B cell (primary cell): ENCODE results near the gene NRAP. TPM values are rescaled to one million over a fixed set of nuclear protein-coding genes. Genes with fewer than 3 reads are reported as not detected.

Experiments
- ATAC-seq: fragments of 200-7000 bp; cut with Tn5 transposase; one replicate; pipeline ENCODE4 v1.10.0; 2021; ENCODE audit warnings: low read depth, mild to moderate bottlenecking, moderate number of reproducible peaks, moderate library complexity
- CTCF ChIA-PET: fragments of 350-600 bp; sonication (Branson Sonifier 250); formaldehyde crosslinking; loops from one replicate; lab custom pipeline; 2021; ENCODE audit warnings: antibody characterized with exemption, inconsistent platforms; lab: Charles Lee
- POLR2A ChIA-PET: fragments of 350-600 bp; sonication (Branson Sonifier 250); formaldehyde crosslinking; loops from one replicate; lab custom pipeline; 2021; ENCODE audit warnings: antibody characterized with exemption; lab: Charles Lee
- DNase-seq: peaks from one replicate; pipeline ENCODE4 v3.0.0; 2013
- H2AFZ ChIP-seq: 2 replicates; pipeline ENCODE4 v1.6.1; 2012; ENCODE audit warnings: mild to moderate bottlenecking, low read depth, low read length; ENCODE audit not compliant: insufficient read depth, poor library complexity, severe bottlenecking
- H3K27ac ChIP-seq, 2 donors: 1 replicate in 1 of 2; 2 replicates in 1 of 2; pipeline ENCODE4 v1.5.1; 2012 to 2013; ENCODE audit warnings: low read length in 2 of 2, mild to moderate bottlenecking in 2 of 2, moderate library complexity in 1 of 2
- H3K27me3 ChIP-seq, 4 experiments: fragments of 200-600 bp in 1 of 4; sonication (generic) in 1 of 4; replicated peaks in 1 of 4; 1 replicate in 2 of 4; 2 replicates in 2 of 4; pipeline versions ENCODE4 v1.6.1 to v1.7.0; 2013 to 2016; ENCODE audit warnings: low read length in 3 of 4, mild to moderate bottlenecking in 2 of 4, mixed read lengths in 1 of 4, moderate library complexity in 1 of 4; ENCODE audit not compliant: insufficient read depth in 4 of 4, control insufficient read depth in 3 of 4; ENCODE audit errors: control extremely low read depth in 1 of 4
- H3K36me3 ChIP-seq, 2 experiments: replicated peaks in 1 of 2; 1 replicate in 1 of 2; 2 replicates in 1 of 2; pipeline versions ENCODE4 v1.6.1 to v1.7.1; 2013; ENCODE audit warnings: low read length in 1 of 2; ENCODE audit not compliant: insufficient read depth in 2 of 2, control insufficient read depth in 1 of 2; ENCODE audit errors: control extremely low read depth in 1 of 2, extremely low read depth in 1 of 2
- H3K4me1 ChIP-seq, 2 donors: fragments of 200-600 bp in 1 of 2; sonication (generic) in 1 of 2; 1 replicate in 1 of 2; 2 replicates in 1 of 2; pipeline versions ENCODE4 v1.5.1 to v1.6.1; 2013 to 2017; ENCODE audit warnings: low read length in 2 of 2; ENCODE audit not compliant: control insufficient read depth in 2 of 2, insufficient read depth in 2 of 2
- H3K4me2 ChIP-seq: replicated peaks from 2 replicates; pipeline ENCODE3; 2012; ENCODE audit warnings: mild to moderate bottlenecking, low read depth, low read length; ENCODE audit not compliant: poor library complexity, severe bottlenecking
- H3K4me3 ChIP-seq, 5 experiments: fragments of 200-600 bp in 1 of 5; sonication (generic) in 1 of 5; 1 replicate in 3 of 5; 2 replicates in 2 of 5; pipeline versions ENCODE4 v1.5.1 to v1.7.0; 2011 to 2016; ENCODE audit warnings: low read length in 4 of 5, mild to moderate bottlenecking in 4 of 5, low read depth in 2 of 5, control low read depth in 1 of 5, moderate library complexity in 1 of 5; ENCODE audit not compliant: insufficient read depth in 1 of 5; ENCODE audit errors: control extremely low read depth in 1 of 5, extremely low read depth in 1 of 5
- H3K79me2 ChIP-seq: fragments of 200-600 bp; sonication (generic); one replicate; pipeline ENCODE4 v1.6.0; 2016; ENCODE audit warnings: low read length; ENCODE audit not compliant: control insufficient read depth, insufficient read depth
- H3K9ac ChIP-seq: fragments of 200-600 bp; sonication (generic); 2 replicates; pipeline ENCODE4 v1.6.1; 2017; ENCODE audit warnings: mild to moderate bottlenecking, low read length, moderate library complexity
- H3K9me3 ChIP-seq, 3 donors: one replicate each; pipeline versions ENCODE4 v1.6.1 to v1.7.1; 2013; ENCODE audit warnings: low read length in 2 of 3; ENCODE audit not compliant: control insufficient read depth in 2 of 3, insufficient read depth in 1 of 3; ENCODE audit errors: control extremely low read depth in 1 of 3
- H4K20me1 ChIP-seq: 2 replicates; pipeline ENCODE4 v1.6.0; 2012; ENCODE audit warnings: mild to moderate bottlenecking, low read length; ENCODE audit not compliant: insufficient read depth, control insufficient read depth, poor library complexity, severe bottlenecking
- H3K27ac Mint-ChIP-seq: one replicate; pipeline ENCODE4 v1.8.0; 2021; ENCODE audit warnings: mixed read lengths
- H3K27me3 Mint-ChIP-seq: one replicate; pipeline ENCODE4 v1.8.0; 2021; ENCODE audit warnings: mixed read lengths
- H3K4me1 Mint-ChIP-seq: one replicate; pipeline ENCODE4 v1.8.0; 2021; ENCODE audit warnings: mixed read lengths
- H3K4me3 Mint-ChIP-seq: one replicate; pipeline ENCODE4 v1.8.0; 2021; ENCODE audit warnings: mixed read lengths
- H3K9me3 Mint-ChIP-seq: one replicate; pipeline ENCODE4 v1.8.0; 2022; ENCODE audit warnings: mixed read lengths; ENCODE audit not compliant: insufficient read depth
- EZH2 ChIP-seq: IDR thresholded peaks from 2 replicates; pipeline ENCODE4 v1.6.1; 2012; ENCODE audit warnings: borderline replicate concordance, low read depth, mild to moderate bottlenecking, moderate library complexity, low read length; ENCODE audit not compliant: insufficient read depth, poor library complexity, severe bottlenecking
- WGBS: methylation state at CpG from one replicate; pipeline ENCODE4 v1.1.5; 2013; ENCODE audit warnings: missing lambda C conversion rate; ENCODE audit not compliant: insufficient coverage; 5-methylcytosine and 5-hydroxymethylcytosine counted together
- intact Hi-C: fragments of 100-400 bp; cut with micrococcal nuclease; formaldehyde crosslinking; loops from one replicate; pipeline ENCODE4 v1.10.0; 2022
- polyA plus RNA-seq: library from polyadenylated mRNA; depleted of rRNA; stranded (reverse); fragments of >200 nt; gene quantifications from 2 replicates; pipeline ENCODE4 v1.2.3, GENCODE V29; 2012
- total RNA-seq, 2 donors: library from RNA; stranded (reverse); fragments of 120-200 nt in 1 of 2; gene quantifications; 1 replicate in 1 of 2; 2 replicates in 1 of 2; pipeline versions ENCODE4 v1.2.3 to v1.2.4, GENCODE V29; 2013 to 2022
- TF ChIP-seq, protein P1 (sequence below): fragments of 200-600 bp; IDR thresholded peaks from one replicate; pipeline ENCODE4 v1.8.0; 2022; ENCODE audit warnings: antibody characterized with exemption, mild to moderate bottlenecking

Gene NRAP
- total and polyA plus RNA-seq, 2 donors (not counting 1 experiment from before 2014, with no cell fraction given): not detected

GRCh38 chr10:113689574-113689973 is 25.7 kb upstream of the NRAP start:
- Histone ChIP-seq H3K79me2 (peaks cover 88% of the 10 kb centered on the region), H3K36me3 (peaks cover 13 to 18% of the 10 kb centered on the region in 2 experiments), H3K4me2 (no peak overlapping the region), H3K9me3 (peaks cover 16 to 49% (median 31%) of the 10 kb centered on the region in 3 donors), H2AFZ (no peak overlapping the region), H4K20me1 (peaks cover 33% of the 10 kb centered on the region), H3K27ac (no peak overlapping the region), H3K27me3 (no peaks in the 10 kb centered on the region), H3K4me1 (no peaks in the 10 kb centered on the region), H3K4me3 (no peak overlapping the region), H3K9ac (no peak overlapping the region)
- no peak for TF ChIP-seq EZH2
- TF ChIP-seq, protein P1, sequence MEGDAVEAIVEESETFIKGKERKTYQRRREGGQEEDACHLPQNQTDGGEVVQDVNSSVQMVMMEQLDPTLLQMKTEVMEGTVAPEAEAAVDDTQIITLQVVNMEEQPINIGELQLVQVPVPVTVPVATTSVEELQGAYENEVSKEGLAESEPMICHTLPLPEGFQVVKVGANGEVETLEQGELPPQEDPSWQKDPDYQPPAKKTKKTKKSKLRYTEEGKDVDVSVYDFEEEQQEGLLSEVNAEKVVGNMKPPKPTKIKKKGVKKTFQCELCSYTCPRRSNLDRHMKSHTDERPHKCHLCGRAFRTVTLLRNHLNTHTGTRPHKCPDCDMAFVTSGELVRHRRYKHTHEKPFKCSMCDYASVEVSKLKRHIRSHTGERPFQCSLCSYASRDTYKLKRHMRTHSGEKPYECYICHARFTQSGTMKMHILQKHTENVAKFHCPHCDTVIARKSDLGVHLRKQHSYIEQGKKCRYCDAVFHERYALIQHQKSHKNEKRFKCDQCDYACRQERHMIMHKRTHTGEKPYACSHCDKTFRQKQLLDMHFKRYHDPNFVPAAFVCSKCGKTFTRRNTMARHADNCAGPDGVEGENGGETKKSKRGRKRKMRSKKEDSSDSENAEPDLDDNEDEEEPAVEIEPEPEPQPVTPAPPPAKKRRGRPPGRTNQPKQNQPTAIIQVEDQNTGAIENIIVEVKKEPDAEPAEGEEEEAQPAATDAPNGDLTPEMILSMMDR: no peak
- CTCF ChIA-PET: no interaction called here
- no peak for ATAC-seq
- Mint-ChIP-seq H3K4me3 (no peak overlapping the region), H3K27ac (no peak overlapping the region), H3K4me1 (peaks cover 28% of the 10 kb centered on the region), H3K9me3 (peaks cover 27% of the 10 kb centered on the region), H3K27me3 (no peaks in the 10 kb centered on the region)
- intact Hi-C loops: loop anchor here (10.0 kb wide), 2 partner anchors 335 to 805 kb away; no protein-coding TSS in a partner anchor
- no peak for DNase-seq
- POLR2A ChIA-PET: no interaction called here
- no CpG with 5 or more reads among the region's 3 CpGs for WGBS

GRCh38 chr10:113689057-113689456 is 25.2 kb upstream of the NRAP start:
- H3K4me1 Mint-ChIP-seq: peaks cover 32% of the 10 kb centered on the region
- peaks cover 88% of the 10 kb centered on the region for H3K79me2 ChIP-seq
- H3K9ac ChIP-seq: no peak overlapping the region
- no peak overlapping the region for H3K4me3 Mint-ChIP-seq
- no peaks in the 10 kb centered on the region for H3K27me3 Mint-ChIP-seq
- H2AFZ ChIP-seq: no peak overlapping the region
- TF ChIP-seq, protein P1: no peak
- no peak for TF ChIP-seq EZH2
- peaks cover 16 to 44% (median 28%) of the 10 kb centered on the region in 3 donors for H3K9me3 ChIP-seq
- H3K36me3 ChIP-seq: peaks cover 13 to 18% of the 10 kb centered on the region in 2 experiments
- H3K27ac Mint-ChIP-seq: no peak overlapping the region
- H4K20me1 ChIP-seq: peaks cover 28% of the 10 kb centered on the region
- no CpG with 5 or more reads among the region's 1 CpG for WGBS
- ChIA-PET CTCF (no interaction called here), POLR2A (no interaction called here)
- intact Hi-C loops: loop anchor here (10.0 kb wide), 2 partner anchors 336 to 806 kb away; no protein-coding TSS in a partner anchor
- H3K4me1 ChIP-seq: no peaks in the 10 kb centered on the region
- DNase-seq (no peak), ATAC-seq (no peak)
- H3K27ac ChIP-seq: no peak overlapping the region
- H3K9me3 Mint-ChIP-seq: peaks cover 31% of the 10 kb centered on the region
- no peak overlapping the region for H3K4me2 ChIP-seq
- no peaks in the 10 kb centered on the region for H3K27me3 ChIP-seq
- no peak overlapping the region for H3K4me3 ChIP-seq
